ENCODE measurements around the gene GPR108.
"Not testable (repeated sequence)": the region's sequence is repeated elsewhere in the genome, so short reads cannot be mapped to it uniquely, and the experiment has no call there.

Gene GPR108

GRCh38 chr19:6761053-6761676 lies 23.8 kb upstream of the GPR108 start:
- DNase-seq (ENCODE audit: low read depth in 2 of 2), result no peak

- no peak for DNase-seq (ENCODE audit: low read depth in 2 of 2)
Measured at GRCh38 chr19:6760606-6761005, 23.2 kb upstream of the GPR108 start.

GRCh38 chr19:6754653-6755463 lies 17.5 kb upstream of the GPR108 start:
- no peak for DNase-seq (ENCODE audit: low read depth in 2 of 2)

- no peak for DNase-seq (ENCODE audit: low read depth in 2 of 2)
Measured at GRCh38 chr19:6754136-6754535, 16.8 kb upstream of the GPR108 start.

GRCh38 chr19:6753178-6754031 lies 16.0 kb upstream of the GPR108 start:
- peak; percentile 74 to 84 for DNase-seq (ENCODE audit: low read depth in 2 of 2)

GRCh38 chr19:6752256-6753177 lies 15.1 kb upstream of the GPR108 start:
- DNase-seq (ENCODE audit: low read depth in 2 of 2), result no peak

- DNase-seq (ENCODE audit: low read depth in 2 of 2), result no peak
Measured at GRCh38 chr19:6751189-6751588, 13.8 kb upstream of the GPR108 start.

- DNase-seq (ENCODE audit: low read depth in 2 of 2), result no peak
Measured at GRCh38 chr19:6750062-6750461, 12.7 kb upstream of the GPR108 start.

GRCh38 chr19:6748543-6748942 lies 11.2 kb upstream of the GPR108 start:
- not testable (repeated sequence) for DNase-seq (ENCODE audit: low read depth in 2 of 2)

GRCh38 chr19:6745965-6746364 lies 8.6 kb upstream of the GPR108 start:
- DNase-seq (ENCODE audit: low read depth in 2 of 2), result no peak

GRCh38 chr19:6744381-6745301 lies 7.3 kb upstream of the GPR108 start:
- DNase-seq (ENCODE audit: low read depth in 2 of 2), result no peak

GRCh38 chr19:6743714-6744380 lies 6.5 kb upstream of the GPR108 start:
- no peak for DNase-seq (ENCODE audit: low read depth in 2 of 2)

GRCh38 chr19:6743066-6743465 lies 5.7 kb upstream of the GPR108 start:
- no peak for DNase-seq (ENCODE audit: low read depth in 2 of 2)

GRCh38 chr19:6740589-6741343 lies 3.4 kb upstream of the GPR108 start:
- DNase-seq (ENCODE audit: low read depth in 2 of 2), result no peak

- no peak for DNase-seq (ENCODE audit: low read depth in 2 of 2)
Measured at GRCh38 chr19:6739883-6740588, 2.7 kb upstream of the GPR108 start.

- DNase-seq (ENCODE audit: low read depth in 2 of 2), result peak; percentile 65 to 77
Measured at GRCh38 chr19:6739390-6739882, 2.1 kb upstream of the GPR108 start, which contains the start of gene TRIP10. Gene TRIP10, plus strand, starts transcription at chr19:6739680. Its CDS starts 82 bp downstream, at chr19:6739762.

GRCh38 chr19:6738787-6739389 lies 1.5 kb upstream of the GPR108 start:
- no peak for DNase-seq (ENCODE audit: low read depth in 2 of 2)
